ENCODE data around the gene FUT2.
"Not testable (repeated sequence)": the region's sequence is repeated elsewhere in the genome, so short reads cannot be mapped to it uniquely, and the experiment has no call there.

FUT2 gene

GRCh38 chr19:48670699-48671445, 24.9 kb upstream of the FUT2 start:
- DNase-seq (ENCODE audit: low spot score): no peak

GRCh38 chr19:48671446-48671995, 24.2 kb upstream of the FUT2 start:
- no peak for DNase-seq (ENCODE audit: low spot score)

GRCh38 chr19:48672994-48673393, 22.8 kb upstream of the FUT2 start, which contains the start of gene NTN5:
Gene NTN5 (minus strand): TSS chr19:48673017. CDS start chr19:48670986, 2,031 bp downstream.
- no peak for DNase-seq (ENCODE audit: low spot score)

GRCh38 chr19:48673436-48674100, 22.2 kb upstream of the FUT2 start:
- DNase-seq (ENCODE audit: low spot score): no peak

GRCh38 chr19:48674216-48674809, 21.5 kb upstream of the FUT2 start:
- DNase-seq (ENCODE audit: low spot score): no peak

GRCh38 chr19:48674921-48675824, 20.6 kb upstream of the FUT2 start:
- DNase-seq (ENCODE audit: low spot score): peak; percentile 97

- no peak for DNase-seq (ENCODE audit: low spot score)
Observed at GRCh38 chr19:48676487-48676886, 19.3 kb upstream of the FUT2 start.

- no peak for DNase-seq (ENCODE audit: low spot score)
Observed at GRCh38 chr19:48676887-48677286, 18.9 kb upstream of the FUT2 start.

- DNase-seq (ENCODE audit: low spot score): no peak
Observed at GRCh38 chr19:48678201-48678600, 17.6 kb upstream of the FUT2 start.

GRCh38 chr19:48680006-48680405, 15.8 kb upstream of the FUT2 start:
- DNase-seq (ENCODE audit: low spot score): not testable (repeated sequence)

GRCh38 chr19:48680436-48681126, 15.2 kb upstream of the FUT2 start:
- no peak for DNase-seq (ENCODE audit: low spot score)

- no peak for DNase-seq (ENCODE audit: low spot score)
Observed at GRCh38 chr19:48681127-48681470, 14.7 kb upstream of the FUT2 start.

GRCh38 chr19:48683349-48683748, 12.4 kb upstream of the FUT2 start:
- no peak for DNase-seq (ENCODE audit: low spot score)

GRCh38 chr19:48685583-48685982, 10.2 kb upstream of the FUT2 start:
- no peak for DNase-seq (ENCODE audit: low spot score)

- no peak for DNase-seq (ENCODE audit: low spot score)
Observed at GRCh38 chr19:48686088-48686487, 9.7 kb upstream of the FUT2 start.

- not testable (repeated sequence) for DNase-seq (ENCODE audit: low spot score)
Observed at GRCh38 chr19:48686637-48687036, 9.1 kb upstream of the FUT2 start.

GRCh38 chr19:48687776-48688175, 8.0 kb upstream of the FUT2 start:
- no peak for DNase-seq (ENCODE audit: low spot score)

GRCh38 chr19:48689449-48689848, 6.3 kb upstream of the FUT2 start:
- no peak for DNase-seq (ENCODE audit: low spot score)

GRCh38 chr19:48693629-48694028, 2.1 kb upstream of the FUT2 start:
- not testable (repeated sequence) for DNase-seq (ENCODE audit: low spot score)

- DNase-seq (ENCODE audit: low spot score): peak; percentile 59
Observed at GRCh38 chr19:48696353-48697010, 711 bp downstream of the FUT2 start.

- no peak for DNase-seq (ENCODE audit: low spot score)
Observed at GRCh38 chr19:48698046-48698445, 2.3 kb downstream of the FUT2 start.

Measured in iPS-NIHi11 (cell line).